HG03039 (cell line): ENCODE measurements around the gene UVRAG.

Experiments
- ATAC-seq: cut with Tn5 transposase; IDR thresholded peaks from one replicate; pipeline ENCODE4 v1.9.1; 2021; ENCODE audit warnings: mild to moderate bottlenecking, moderate library complexity; ENCODE audit not compliant: unreplicated experiment

UVRAG gene

DNA sequence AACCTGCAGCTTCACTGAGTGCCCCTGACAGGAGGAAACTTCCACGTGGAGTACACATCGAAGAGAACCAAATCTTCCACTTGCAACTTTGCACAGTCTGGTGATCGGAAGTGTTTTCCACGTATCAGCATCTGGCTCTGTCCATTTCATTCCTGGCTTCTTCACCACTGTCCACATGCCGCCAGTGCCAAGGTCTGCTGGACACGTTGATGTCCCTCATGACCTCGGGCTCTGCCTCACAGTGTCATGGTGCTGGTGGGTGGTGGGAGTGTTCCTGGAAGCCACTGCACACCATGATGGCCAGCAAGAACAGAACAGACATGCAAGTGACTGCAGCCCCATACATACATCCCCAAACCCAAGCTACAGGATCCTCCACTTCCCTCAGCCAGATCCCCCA lies 342.9 kb downstream of the UVRAG start:
- ATAC-seq = no peak

DNA sequence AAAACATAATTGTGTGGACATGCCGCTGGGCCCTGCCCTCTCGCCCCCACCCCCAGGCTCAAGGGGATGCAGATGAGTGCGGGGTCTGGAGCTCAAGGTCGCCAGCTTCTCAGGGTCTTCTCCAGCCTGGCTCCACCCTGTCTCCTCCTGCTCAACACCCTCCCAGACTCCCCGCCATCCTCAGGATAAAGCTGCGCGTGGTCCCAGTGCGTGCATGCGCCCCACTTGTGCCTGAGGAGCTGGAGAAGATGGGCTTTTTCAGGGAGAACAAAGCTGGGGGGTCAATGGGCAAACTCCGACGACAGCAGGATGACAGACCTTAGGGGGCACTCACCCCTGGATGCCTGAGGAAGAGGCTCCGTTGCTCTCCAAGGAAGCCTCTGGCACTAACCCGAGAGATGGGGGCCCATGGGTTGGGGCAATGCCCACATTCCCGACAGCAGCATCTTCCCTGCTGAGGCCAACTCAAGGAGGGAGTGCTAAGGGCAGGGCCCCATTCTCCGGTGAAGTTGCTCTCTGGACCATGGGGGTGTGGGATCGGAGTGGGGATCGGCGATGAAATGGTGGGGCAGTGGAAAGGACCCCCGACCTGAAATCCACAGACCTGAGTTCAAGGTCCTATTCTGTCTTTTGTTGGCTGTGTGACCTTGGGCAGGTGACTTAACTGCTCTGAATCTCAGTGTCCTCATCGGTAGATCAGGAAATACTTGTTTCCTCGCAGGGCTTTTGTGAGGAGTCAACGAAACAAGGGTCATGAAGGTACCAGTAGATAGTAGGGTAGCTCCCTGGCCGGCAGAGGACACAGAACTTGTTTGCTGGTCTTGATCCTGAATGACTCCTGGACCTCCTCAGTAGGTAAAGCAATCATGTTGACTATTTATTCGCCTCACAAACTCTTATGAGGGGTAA lies 343.6 kb downstream of the UVRAG start:
- ATAC-seq = no peak

DNA sequence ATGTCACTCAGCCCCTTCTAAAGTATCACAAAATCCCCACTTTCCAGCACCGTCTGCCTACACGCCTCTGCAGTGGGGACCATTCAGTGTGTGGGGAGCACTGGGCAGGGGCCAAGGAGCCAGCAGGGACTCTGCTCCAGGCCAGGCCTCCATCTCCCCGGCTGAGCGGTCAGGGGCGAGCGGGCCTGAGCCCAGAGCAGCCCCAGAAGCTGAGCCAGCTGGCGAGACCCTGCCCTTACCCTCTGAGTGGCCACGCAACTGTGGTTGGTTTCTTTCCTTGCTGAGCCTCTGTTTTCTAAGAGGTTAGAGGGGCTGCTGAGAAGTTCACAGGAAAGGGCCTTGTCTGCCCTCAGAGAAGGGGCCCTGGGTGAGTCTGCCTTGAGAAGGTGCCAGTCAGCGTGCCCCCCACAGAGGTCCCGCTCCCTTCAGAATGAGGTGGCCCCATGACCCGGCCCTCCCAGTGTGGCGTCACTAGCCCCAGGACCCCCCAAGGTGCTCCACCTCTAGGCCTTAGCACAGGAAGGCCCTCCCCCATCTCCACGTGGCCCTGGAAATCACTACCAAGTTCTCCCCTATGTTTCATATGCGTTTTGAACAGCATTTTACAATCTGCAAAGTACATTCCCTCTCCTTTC lies 344.4 kb downstream of the UVRAG start:
- ATAC-seq = no peak

DNA sequence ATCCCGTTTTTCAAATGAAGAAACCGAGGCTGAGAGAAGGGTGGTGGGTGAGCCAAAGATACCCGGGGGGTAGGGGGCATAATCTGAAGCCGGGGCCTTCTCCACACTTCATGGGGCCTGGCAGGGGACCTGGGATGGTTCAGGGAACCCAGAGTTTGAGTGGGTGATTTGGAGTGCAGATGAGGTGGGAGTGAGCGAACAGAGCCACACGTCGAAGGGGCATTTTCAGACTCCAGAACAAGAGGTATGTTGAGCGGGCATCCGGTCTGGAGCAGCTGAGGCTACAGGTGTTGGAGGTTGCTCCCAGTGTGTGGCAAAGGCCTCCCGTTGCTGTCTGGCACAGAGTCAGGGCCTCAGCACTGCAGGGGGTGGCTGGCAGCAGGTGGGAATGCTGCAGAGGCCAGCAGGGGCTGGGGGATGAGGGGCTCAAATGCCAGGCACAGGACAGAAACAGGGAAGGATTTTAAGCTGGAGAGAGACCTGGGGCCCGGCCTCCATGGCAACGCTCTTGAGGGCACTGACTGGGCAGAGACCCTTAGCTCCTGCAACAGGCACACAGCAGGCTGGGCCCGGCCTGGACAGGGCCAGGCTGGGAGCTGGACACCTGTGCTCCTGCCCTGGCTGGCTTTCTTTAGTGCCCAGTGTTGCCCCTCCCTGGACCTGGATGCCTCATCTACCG lies 345.1 kb downstream of the UVRAG start:
- no peak for ATAC-seq

DNA sequence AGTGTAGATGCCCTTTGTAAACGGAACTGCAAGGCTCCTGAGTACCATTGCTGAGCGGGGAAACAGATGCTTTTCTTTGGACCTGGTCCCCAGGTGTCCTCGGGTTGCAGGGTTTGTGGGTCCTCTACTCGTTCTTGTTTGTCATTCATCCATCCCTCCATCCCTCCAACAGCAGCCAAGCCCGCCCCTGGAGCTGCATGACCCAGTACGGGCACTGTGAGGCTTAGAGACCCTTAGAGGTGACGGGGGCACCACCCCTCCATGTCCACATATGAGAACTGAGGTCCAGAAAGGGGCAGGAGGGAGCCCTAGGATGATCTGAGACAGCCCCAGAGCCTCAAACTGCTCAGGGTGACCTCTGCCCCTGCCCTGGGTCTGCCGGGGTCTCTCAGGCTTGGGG lies 345.8 kb downstream of the UVRAG start:
- no peak for ATAC-seq

DNA sequence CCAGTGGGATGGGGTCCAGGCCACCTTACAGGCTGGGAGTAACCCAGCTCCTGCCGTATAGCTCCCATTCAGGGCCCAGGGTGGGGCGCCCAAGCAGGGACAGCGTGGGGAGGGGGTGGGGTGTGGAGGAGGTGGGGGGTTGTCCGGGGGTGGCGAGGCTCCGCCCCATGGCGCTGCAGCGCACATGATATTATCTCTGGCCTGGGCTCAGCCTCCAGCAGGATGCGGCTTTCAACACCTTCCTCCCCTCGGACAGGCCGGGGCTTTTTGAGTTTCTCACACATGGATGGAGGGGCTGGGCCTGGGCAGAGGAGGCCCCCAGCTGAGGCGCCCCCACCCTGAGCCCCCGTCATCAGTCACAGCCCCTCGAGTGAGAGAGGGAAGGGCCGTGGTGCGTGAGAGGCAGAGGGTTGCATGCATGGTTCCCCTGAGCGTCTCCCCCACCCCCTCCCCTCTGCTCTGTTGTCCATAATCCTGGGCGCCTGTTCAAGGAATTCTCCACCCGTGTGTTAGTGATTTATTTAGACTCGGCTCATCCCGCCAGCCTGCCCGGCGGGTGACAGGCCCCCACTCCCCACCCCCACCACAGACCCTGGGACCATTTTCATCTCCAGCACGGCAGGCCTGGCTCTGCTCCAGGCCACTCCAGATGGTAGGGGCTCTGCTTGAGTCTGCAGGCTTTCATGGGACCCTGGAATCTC lies 346.4 kb downstream of the UVRAG start:
- ATAC-seq = no peak

DNA sequence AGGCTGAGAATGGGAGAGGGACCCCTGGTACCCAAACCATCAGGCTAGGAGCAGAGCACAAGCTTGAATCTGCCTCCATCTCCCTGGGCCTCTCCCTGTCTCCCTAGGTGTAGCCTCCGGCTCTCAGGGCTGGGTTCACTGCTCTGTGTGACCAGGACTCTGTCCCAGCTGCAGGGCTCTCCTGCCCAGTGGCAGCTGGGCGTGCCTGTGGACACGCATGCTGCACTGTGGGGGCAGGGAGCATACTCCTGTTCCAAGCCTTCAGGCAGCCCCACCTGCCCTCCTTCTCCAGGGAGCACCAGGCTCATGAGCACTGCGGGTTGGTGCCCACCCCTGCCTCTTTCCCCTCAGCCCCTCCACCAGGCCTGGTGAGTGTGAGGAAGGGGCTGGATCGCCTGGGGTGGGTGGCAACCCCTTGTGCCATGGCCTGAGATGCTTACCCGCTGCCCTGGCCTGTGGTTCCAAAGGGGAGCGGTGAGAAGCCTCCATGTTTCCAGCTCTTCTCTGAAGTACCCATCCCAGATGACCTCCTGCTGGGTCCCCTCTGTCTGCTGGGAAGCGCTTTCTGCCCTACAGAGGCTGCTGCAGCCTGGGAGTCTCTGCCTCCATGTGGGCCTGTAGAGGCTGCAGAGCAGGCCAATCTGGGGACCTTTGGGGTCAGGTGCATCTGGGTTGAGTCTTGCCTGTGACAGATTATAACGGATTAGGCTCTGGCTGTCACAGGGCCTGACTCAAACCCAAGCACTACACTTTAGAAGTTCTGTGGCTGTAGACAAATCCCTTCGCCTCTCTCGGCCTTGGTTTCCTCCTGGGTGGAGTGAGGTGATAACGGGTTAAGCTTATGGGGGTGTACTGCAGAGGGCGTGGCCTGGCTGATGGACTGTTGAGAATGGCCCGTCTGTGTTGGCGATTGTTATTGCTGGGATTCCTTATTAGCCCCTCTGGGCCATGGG lies 347.6 kb downstream of the UVRAG start:
- ATAC-seq = no peak

DNA sequence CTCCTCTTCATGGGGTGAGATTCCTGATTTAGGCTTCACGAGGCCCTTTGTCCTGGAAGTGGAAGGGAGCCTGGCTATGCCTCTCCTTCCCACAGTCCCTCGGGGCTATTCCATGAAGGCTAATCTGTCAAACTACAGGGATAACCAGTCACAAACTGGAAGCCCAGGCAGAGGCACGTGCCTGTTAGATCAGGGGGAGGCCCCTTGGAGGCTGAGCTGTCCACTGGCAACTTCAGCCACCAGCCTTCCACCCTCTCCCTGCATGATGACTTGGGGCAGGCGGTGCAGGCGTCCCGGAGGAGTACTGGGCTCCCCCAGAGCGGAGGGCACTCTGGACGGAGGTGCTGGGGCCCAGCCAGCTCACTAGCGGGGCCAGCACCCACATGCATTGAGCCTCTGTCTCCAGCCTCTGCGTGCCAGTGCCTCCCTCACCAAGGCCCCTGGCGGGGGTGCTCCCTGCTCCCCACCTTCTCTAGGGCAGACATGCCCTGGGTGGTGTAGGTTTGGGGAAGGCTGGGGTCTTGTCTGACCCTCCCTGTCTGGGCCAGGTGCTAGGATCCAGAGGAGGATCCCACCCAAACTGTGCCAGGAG lies 348.4 kb downstream of the UVRAG start:
- ATAC-seq = no peak

DNA sequence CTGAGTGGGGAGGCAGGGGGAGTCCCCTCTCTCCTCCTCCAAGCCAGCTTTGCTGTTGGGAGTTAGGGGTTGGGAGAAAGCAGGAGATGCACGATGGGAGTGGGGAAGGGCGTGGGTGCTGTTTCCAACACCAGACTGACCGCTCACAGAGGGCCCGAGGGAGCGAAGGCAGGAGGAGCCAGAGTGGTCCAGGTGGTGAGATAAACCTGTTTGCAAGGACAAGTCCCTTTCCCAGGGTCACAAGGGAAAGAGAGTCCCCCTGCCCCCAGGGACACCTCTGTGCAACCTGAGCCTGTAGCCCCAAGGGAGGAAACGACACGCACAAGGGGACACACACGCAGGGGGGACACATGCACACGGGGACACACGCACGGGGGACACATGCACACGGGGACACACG lies 349.1 kb downstream of the UVRAG start:
- ATAC-seq = no peak

DNA sequence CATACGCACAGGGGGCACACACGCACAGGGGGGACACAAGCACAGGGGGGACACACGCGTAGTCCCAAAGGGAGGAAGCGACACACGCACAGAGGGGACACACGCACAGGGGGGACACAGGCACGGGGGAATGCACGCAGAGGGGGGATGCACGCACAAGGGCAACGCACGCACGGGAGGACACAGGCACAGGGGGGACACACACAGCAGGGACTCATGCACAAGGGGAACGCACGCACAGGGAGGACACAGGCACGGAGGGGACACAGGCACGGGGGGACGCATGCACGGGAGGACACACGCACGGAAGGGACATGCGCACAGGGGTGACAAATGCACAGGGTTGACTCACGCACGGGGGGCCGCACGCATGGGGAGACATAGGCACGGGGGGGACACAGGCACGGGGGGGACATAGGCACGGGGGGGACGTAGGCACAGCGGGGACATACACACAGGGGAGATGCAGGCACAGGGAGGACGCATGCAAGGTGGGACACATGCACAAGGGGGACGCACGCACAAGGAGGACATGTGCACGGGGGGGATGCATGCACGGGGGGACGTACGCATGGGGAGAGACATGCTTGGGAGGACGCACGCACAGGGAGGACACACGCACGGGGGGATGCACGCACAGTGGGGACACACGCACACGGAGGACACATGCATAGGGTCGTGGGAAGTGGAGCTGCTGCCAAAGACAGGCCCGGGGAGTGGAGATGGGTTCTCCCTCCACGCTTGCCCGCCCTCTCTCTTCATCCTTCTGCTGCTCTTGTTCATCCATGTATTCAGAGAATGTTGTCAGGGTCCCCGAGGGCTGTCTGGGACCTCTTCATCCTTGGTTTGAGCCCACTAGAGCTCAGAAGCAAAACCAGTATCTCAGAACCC lies 350.1 kb downstream of the UVRAG start:
- no peak for ATAC-seq

DNA sequence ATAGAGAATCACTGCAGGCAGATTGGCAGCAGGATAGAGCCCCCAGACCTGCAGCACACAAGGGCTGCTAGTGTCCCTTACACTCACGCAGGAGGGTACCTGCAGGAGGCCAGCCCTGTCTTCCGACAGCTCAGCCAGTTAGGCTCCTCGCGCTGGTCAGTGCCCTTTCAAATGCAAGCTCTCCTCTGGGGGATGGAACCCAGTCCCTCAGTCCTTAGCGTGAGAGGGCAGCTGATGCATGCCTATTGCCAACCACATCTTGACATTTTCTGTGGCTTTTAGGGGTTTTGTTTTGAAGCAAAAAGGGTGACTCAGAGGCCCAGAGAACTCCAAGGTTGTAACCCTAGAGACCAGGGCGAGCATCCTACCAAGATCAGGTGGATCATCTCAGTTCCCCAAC lies 351.3 kb downstream of the UVRAG start:
- peak; percentile 38 for ATAC-seq

DNA sequence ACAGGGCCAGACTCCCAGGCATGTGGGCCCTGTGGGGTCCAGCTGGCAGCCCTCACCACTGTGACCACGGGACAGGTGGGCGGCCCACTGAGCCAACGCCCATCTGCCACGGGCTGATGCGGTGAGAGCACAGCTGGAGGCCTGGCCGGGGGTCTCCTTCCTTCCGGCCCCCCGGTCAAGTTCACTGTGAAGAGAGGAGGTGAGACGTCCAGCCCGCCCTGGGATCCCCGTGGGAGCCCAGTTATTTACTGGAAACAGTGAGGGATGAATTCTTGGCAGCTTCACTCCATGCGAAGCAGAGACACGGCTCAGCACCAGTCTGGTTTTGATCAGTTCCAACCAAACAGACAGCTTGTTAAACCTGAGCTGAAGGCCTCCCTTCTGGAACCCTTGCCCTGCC lies 352.6 kb downstream of the UVRAG start:
- no peak for ATAC-seq

DNA sequence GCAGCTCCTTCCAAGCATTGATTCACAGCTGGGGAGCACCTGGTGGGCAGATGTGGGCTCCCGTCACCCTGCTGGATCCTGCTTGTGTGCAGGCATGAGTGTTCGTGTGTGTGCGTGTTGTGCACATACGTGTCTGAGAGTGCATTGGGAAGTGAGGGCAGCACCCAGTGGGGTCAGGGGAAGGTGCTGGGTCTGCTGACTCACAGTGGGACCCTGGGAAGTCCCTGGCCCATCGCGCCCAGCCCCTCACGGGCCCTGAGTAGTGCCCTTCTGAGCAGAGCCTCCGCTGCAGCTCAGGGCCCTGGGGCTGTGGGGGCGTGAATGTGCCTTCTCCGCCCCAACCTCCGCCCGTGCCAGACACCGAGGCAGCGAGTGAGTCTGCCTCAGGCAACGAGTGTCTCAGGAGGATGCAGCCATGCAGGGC lies 354.5 kb downstream of the UVRAG start:
- no peak for ATAC-seq

DNA sequence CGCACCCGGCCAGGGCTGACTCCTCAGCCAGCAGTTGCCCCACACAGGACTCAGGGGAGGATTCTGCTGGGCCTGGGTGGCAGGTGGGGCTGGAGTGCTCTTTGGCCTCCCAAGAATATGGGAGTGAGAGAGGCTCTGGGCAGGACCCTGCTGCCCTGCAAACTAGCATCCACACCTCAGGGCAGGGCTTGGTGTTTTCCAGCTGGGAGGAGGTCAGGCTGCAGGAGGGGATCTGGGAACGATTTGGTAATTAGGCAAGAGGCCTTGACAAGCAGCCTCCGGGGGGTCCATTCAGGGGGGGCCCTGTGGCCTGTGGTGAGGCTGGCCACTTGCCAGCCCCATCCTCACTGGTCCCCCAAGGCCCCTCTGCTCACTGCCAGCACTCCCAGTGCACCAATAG lies 355.5 kb downstream of the UVRAG start:
- no peak for ATAC-seq

DNA sequence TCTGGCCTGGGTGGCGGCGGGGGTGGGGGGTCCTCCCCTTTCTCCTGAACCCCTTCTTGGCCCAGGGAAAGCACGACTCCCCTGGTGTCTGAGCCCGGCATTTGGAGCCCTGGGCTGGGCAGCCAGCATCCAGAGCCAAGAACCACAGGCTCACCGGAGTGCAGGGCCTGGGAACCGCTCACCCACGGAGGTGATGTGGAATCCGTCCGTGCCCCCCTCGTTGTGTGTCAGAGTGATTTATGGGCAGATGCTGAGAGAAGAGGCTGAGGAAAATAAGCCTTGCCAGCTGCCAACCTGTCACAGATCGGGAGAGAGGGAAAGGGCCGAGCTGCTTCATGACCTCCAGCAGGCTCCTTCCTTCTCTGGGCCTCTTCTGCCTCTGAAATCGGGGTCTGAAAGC lies 357.6 kb downstream of the UVRAG start:
- ATAC-seq = no peak

DNA sequence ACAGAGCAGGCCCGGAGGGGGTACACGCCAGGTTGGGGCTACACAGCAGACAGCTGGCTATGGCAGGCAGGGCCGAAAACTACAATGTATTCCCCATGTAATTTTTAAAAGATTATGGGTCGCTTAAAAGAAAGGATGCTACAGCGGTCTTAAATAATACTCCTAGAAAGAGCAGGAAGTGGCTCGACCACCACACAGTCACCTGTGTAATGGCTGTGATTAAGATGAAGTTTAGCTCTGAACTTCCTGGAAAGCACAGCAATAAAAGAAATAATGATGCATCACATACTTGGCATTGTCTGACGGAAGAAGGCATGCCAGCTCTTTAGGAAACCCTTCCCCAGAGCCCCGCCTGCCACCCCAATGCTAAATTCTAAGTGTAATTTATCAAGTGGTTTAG lies 358.7 kb downstream of the UVRAG start:
- no peak for ATAC-seq

DNA sequence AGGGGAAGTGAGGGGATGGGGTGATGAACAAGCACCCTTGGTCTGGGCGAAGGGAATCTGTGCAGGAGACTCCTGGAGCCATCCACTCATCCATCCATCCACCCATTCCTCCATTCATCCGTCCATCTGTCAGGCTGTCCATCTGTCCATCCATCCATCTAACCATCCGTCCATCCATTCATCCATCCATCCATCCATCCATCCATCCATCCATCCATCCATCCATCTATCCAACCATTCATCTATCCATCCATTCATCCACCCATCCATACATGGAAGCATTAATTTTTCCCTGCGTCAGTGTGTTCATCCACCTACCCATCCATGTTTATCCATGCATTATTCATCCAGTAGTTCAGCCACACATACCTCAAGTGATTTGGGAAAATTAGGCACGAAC lies 359.3 kb downstream of the UVRAG start:
- no peak for ATAC-seq

DNA sequence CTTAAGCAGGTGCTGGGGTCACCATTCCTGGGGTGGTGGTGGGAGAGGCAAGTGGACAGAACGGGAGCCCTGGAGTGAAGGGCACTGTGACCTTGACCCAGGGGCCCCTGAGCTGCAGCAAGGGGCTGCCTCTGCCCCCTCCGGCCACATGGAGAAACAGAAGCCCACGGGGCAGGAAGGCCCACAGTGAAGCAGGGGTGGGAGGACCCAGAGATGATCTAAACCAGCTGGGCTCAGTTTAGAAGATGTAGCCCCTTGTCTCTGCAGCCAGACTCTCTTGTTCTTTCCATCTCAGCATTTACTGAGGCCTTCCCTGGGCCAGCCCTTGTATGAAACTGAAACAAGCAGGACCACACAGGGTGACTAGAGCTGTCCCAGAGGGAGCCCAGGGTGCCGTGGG lies 360.8 kb downstream of the UVRAG start:
- no peak for ATAC-seq

DNA sequence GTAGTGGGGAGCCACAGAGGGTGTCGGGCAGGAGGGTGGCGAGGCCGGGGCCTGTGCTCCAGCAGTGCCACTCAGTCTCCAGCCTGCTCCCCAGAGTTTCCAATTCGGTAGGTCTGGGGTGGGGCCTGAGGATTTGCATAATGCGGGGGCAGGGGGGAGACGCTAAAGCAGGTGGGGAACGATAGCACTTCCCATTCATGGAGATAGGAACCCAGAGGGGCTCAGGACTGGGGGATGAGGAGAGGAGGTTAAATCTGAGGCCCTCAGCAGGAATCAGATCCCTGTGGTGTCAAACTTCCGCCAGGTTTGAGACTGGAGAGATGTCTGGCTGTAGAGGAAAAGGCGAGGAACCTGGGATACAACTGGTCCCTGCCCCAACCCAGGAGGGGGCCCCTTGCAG lies 361.5 kb downstream of the UVRAG start:
- ATAC-seq = no peak
